DND-41 (cell line): ENCODE results near the gene HOXC11.

ENCODE experiments used
- EZH2 ChIP-seq: IDR thresholded peaks from 3 replicates; pipeline ENCODE4 v1.6.1; 2012; ENCODE audit warnings: borderline replicate concordance, low read depth, mild to moderate bottlenecking, moderate library complexity, low read length, inconsistent platforms; ENCODE audit not compliant: severe bottlenecking
- TF ChIP-seq, protein P1 (sequence below): IDR thresholded peaks from 2 replicates; pipeline ENCODE4 v1.5.1; 2012; ENCODE audit warnings: borderline replicate concordance, low read length, moderate library complexity, mild to moderate bottlenecking; ENCODE audit not compliant: poor library complexity, severe bottlenecking; ENCODE audit errors: extremely low read depth

DNA sequence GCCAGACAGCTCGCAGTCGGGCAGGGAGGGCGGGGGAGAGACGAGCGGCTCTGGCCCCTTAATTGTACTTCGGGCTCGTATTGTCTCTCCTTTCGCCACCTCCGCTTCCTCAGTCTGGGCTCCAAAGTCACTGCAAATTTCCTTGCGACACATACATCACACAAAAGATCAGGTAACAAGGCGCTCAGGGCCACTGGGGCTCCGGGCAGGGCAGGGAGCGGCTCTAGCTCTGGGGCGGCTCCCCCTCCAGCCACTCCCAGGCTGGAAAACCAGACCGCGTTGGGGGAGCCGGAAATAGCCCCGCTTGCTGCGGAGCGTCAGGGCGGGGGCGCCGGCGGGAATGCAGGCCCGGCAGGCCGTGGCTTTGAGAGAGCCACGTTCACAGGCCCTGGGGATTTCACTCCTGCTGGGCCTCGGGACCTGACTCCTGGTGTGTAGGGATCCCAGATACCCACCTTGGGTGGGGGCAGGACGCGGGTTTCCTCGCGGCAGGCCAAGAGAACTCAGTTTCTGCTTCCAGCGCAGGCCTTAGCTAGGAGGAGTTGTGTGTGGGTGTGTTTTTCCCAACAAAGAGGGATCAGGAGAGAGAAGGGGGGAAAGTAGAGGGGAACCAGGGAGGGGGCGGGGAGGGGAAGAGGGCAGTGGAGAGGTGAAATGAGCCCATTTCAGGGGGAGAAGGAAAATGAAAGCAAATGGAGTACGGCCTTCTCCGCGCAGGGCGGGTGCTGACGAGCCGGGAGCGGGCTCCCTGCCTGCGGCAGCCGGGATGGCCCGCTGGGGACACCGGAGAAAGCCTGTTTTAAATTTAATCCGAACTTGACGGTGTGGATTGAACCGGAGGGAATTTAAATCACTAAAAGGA lies 22.7 kb downstream of the HOXC11 start:
- no peak for TF ChIP-seq EZH2
- TF ChIP-seq, protein P1, sequence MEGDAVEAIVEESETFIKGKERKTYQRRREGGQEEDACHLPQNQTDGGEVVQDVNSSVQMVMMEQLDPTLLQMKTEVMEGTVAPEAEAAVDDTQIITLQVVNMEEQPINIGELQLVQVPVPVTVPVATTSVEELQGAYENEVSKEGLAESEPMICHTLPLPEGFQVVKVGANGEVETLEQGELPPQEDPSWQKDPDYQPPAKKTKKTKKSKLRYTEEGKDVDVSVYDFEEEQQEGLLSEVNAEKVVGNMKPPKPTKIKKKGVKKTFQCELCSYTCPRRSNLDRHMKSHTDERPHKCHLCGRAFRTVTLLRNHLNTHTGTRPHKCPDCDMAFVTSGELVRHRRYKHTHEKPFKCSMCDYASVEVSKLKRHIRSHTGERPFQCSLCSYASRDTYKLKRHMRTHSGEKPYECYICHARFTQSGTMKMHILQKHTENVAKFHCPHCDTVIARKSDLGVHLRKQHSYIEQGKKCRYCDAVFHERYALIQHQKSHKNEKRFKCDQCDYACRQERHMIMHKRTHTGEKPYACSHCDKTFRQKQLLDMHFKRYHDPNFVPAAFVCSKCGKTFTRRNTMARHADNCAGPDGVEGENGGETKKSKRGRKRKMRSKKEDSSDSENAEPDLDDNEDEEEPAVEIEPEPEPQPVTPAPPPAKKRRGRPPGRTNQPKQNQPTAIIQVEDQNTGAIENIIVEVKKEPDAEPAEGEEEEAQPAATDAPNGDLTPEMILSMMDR: no peak
